ENCODE results near the gene PHIP. TPM values are rescaled to one million over a fixed set of nuclear protein-coding genes. Genes with fewer than 3 reads are reported as not detected.

The PHIP gene
- total RNA-seq, 1 donor from 2014 or later: 14.9 TPM

GRCh38 chr6:79010422-79010821 lies 67.6 kb downstream of the PHIP start:
- Histone ChIP-seq H3K4me3 (no peak overlapping the region), H3K27me3 (no peaks in the 10 kb centered on the region), H3K4me1 (peaks cover 0 to 3% of the 10 kb centered on the region in 2 donors), H3K36me3 (peaks cover 3 to 14% of the 10 kb centered on the region in 2 donors), H3K27ac (no peak overlapping the region), H3K9me3 (no peaks in the 10 kb centered on the region)
- no peak for TF ChIP-seq CTCF (IDR thresholded peaks at IDR 0.05)
- no peak for DNase-seq (ENCODE audit: low spot score in 2 of 2)
- intact Hi-C loops (cut with DNase I): no loop called here

- Histone ChIP-seq H3K4me1 (peaks cover 0 to 3% of the 10 kb centered on the region in 2 donors), H3K36me3 (peaks cover 3 to 8% of the 10 kb centered on the region in 2 donors), H3K4me3 (no peak overlapping the region), H3K9me3 (no peaks in the 10 kb centered on the region), H3K27me3 (no peaks in the 10 kb centered on the region), H3K27ac (peak overlapping the region in 1 of 2 donors; percentile 18)
- no peak for TF ChIP-seq CTCF (IDR thresholded peaks at IDR 0.05)
- DNase-seq (ENCODE audit: low spot score in 2 of 2): no peak
- intact Hi-C loops (cut with DNase I): no loop called here
Observed at GRCh38 chr6:79009819-79010218, 68.2 kb downstream of the PHIP start.

- intact Hi-C loops (cut with DNase I): no loop called here
- DNase-seq (ENCODE audit: low spot score in 2 of 2): no peak
- no peaks in the 10 kb centered on the region for H3K9me3 ChIP-seq
Observed at GRCh38 chr6:79005497-79005896, 72.6 kb downstream of the PHIP start.

GRCh38 chr6:79005024-79005423 lies 73.0 kb downstream of the PHIP start:
- H3K27ac ChIP-seq: no peak overlapping the region
- intact Hi-C loops (cut with DNase I): no loop called here
- H3K4me1 ChIP-seq: peaks cover 0 to 3% of the 10 kb centered on the region in 2 donors
- no peaks in the 10 kb centered on the region for H3K27me3 ChIP-seq
- no peaks in the 10 kb centered on the region for H3K9me3 ChIP-seq
- no peak for TF ChIP-seq CTCF (IDR thresholded peaks at IDR 0.05)
- no peak overlapping the region for H3K4me3 ChIP-seq
- no peak for DNase-seq (ENCODE audit: low spot score in 2 of 2)
- peaks cover 11 to 26% of the 10 kb centered on the region in 2 donors for H3K36me3 ChIP-seq

More at GRCh38 chr6:79005497-79005896, 72.6 kb downstream of the PHIP start:
- TF ChIP-seq CTCF (IDR thresholded peaks at IDR 0.05): no peak
- Histone ChIP-seq H3K36me3 (peaks cover 11 to 26% of the 10 kb centered on the region in 2 donors), H3K27me3 (no peaks in the 10 kb centered on the region), H3K4me3 (no peak overlapping the region), H3K4me1 (peaks cover 0 to 3% of the 10 kb centered on the region in 2 donors), H3K27ac (peak overlapping the region in 1 of 2 donors; percentile 6)

GRCh38 chr6:79004239-79004638 lies 73.8 kb downstream of the PHIP start:
- Histone ChIP-seq H3K4me3 (no peak overlapping the region), H3K4me1 (peaks cover 0 to 3% of the 10 kb centered on the region in 2 donors), H3K9me3 (no peaks in the 10 kb centered on the region), H3K27ac (no peak overlapping the region), H3K36me3 (peaks cover 11 to 26% of the 10 kb centered on the region in 2 donors), H3K27me3 (no peaks in the 10 kb centered on the region)
- no peak for TF ChIP-seq CTCF (IDR thresholded peaks at IDR 0.05)
- no peak for DNase-seq (ENCODE audit: low spot score in 2 of 2)
- intact Hi-C loops (cut with DNase I): no loop called here

- H3K9me3 ChIP-seq: no peaks in the 10 kb centered on the region
- H3K36me3 ChIP-seq: peaks cover 28 to 40% of the 10 kb centered on the region in 2 donors
- intact Hi-C loops (cut with DNase I): no loop called here
- no peak for DNase-seq (ENCODE audit: low spot score in 2 of 2)
- no peaks in the 10 kb centered on the region for H3K27me3 ChIP-seq
- H3K4me1 ChIP-seq: peaks cover 0 to 3% of the 10 kb centered on the region in 2 donors
- no peak overlapping the region for H3K27ac ChIP-seq
- TF ChIP-seq CTCF (IDR thresholded peaks at IDR 0.05): no peak
- no peak overlapping the region for H3K4me3 ChIP-seq
Observed at GRCh38 chr6:79001415-79001814, 76.6 kb downstream of the PHIP start.
